Measurements from ENCODE around the gene ARFRP1.

GRCh38 chr20:63718996-63719395, 11.2 kb upstream of the ARFRP1 start:
- TF ChIP-seq CTCF (IDR thresholded peaks at IDR 0.05) (no peak), POLR2A (IDR thresholded peaks at IDR 0.05) (no peak)
